HG02571 (cell line): ENCODE measurements around the gene TMEM128.
"Not testable (repeated sequence)": the region's sequence is repeated elsewhere in the genome, so short reads cannot be mapped to it uniquely, and the experiment has no call there.

Experiments used
- ATAC-seq: cut with Tn5 transposase; IDR thresholded peaks from one replicate; pipeline ENCODE4 v1.9.1; 2021; ENCODE audit warnings: mild to moderate bottlenecking, moderate library complexity; ENCODE audit not compliant: unreplicated experiment

Gene TMEM128

GRCh38 chr4:4248029-4248884 lies at the start of gene TMEM128:
TSS of gene TMEM128 (minus strand) at chr4:4248223. CDS start at chr4:4248202, 21 bp downstream.
- peak; percentile 97 for ATAC-seq

GRCh38 chr4:4296283-4296846 lies 48.3 kb upstream of the TMEM128 start:
- ATAC-seq, result no peak

GRCh38 chr4:4293279-4293678 lies 45.3 kb upstream of the TMEM128 start:
- ATAC-seq, result no peak

GRCh38 chr4:4289941-4290850 lies 42.2 kb upstream of the TMEM128 start, which contains the start of the genes LYAR and ZBTB49:
TSS of gene LYAR (minus strand) at chr4:4290154. CDS start at chr4:4283742, 6,412 bp downstream.
TSS of gene ZBTB49 (plus strand) at chr4:4290251. CDS start at chr4:4299946, 9,695 bp downstream.
- ATAC-seq, result peak; percentile 78

GRCh38 chr4:4289597-4289940 lies 41.5 kb upstream of the TMEM128 start:
- ATAC-seq, result peak; percentile 11

- no peak for ATAC-seq
Observed at GRCh38 chr4:4289055-4289454, 41.0 kb upstream of the TMEM128 start.

GRCh38 chr4:4288098-4288497 lies 40.1 kb upstream of the TMEM128 start:
- no peak for ATAC-seq

GRCh38 chr4:4284827-4285618 lies 37.0 kb upstream of the TMEM128 start:
- ATAC-seq, result no peak

GRCh38 chr4:4281787-4282186 lies 33.8 kb upstream of the TMEM128 start:
- ATAC-seq, result no peak

GRCh38 chr4:4277531-4277930 lies 29.5 kb upstream of the TMEM128 start:
- ATAC-seq, result no peak

GRCh38 chr4:4274226-4274625 lies 26.2 kb upstream of the TMEM128 start:
- no peak for ATAC-seq

GRCh38 chr4:4271912-4272311 lies 23.9 kb upstream of the TMEM128 start:
- ATAC-seq, result no peak

GRCh38 chr4:4270529-4270928 lies 22.5 kb upstream of the TMEM128 start:
- ATAC-seq, result no peak

GRCh38 chr4:4269856-4270255 lies 21.8 kb upstream of the TMEM128 start:
- no peak for ATAC-seq

GRCh38 chr4:4269331-4269731 lies 21.3 kb upstream of the TMEM128 start:
- no peak for ATAC-seq

GRCh38 chr4:4268776-4269175 lies 20.8 kb upstream of the TMEM128 start:
- ATAC-seq, result no peak

- no peak for ATAC-seq
Observed at GRCh38 chr4:4267981-4268380, 20.0 kb upstream of the TMEM128 start.

- ATAC-seq, result no peak
Observed at GRCh38 chr4:4260185-4260751, 12.2 kb upstream of the TMEM128 start.

GRCh38 chr4:4259484-4260100 lies 11.6 kb upstream of the TMEM128 start:
- no peak for ATAC-seq

GRCh38 chr4:4257705-4258104 lies 9.7 kb upstream of the TMEM128 start:
- ATAC-seq, result not testable (repeated sequence)
